Caco-2 (cell line): Measurements from ENCODE around the gene CDH11. TPM values are rescaled to one million over a fixed set of nuclear protein-coding genes. Genes with fewer than 3 reads are reported as not detected.

ENCODE experiments used
- BruUV-seq: library from RNA; stranded (reverse); fragments of 400-500 nt; replicated peaks from 2 replicates; lab custom pipeline; 2021; lab: Mats Ljungman, UMichigan
- CTCF ChIA-PET: fragments of 300-600 bp; sonication (Branson Sonifier 250); formaldehyde crosslinking; loops from one replicate; lab custom pipeline; 2022; ENCODE audit warnings: antibody characterized with exemption; lab: Charles Lee
- POLR2A ChIA-PET: fragments of 300-600 bp; sonication (Branson Sonifier 250); formaldehyde crosslinking; loops from one replicate; lab custom pipeline; 2022; ENCODE audit warnings: antibody characterized with exemption; lab: Charles Lee
- DNase-seq, 2 experiments: peaks; one replicate each; pipeline versions ENCODE4 v3.0.0 to v3.0.0-alpha.2; 2020 to 2022
- H3K27me3 ChIP-seq: replicated peaks from 2 replicates; pipeline ENCODE4 v1.6.0; 2011; ENCODE audit warnings: low read length; ENCODE audit not compliant: control insufficient read depth, insufficient read depth
- H3K36me3 ChIP-seq: 2 replicates; pipeline ENCODE4 v1.5.1; 2011; ENCODE audit warnings: low read length; ENCODE audit not compliant: control insufficient read depth, insufficient read depth
- H3K4me1 ChIP-seq: fragments of 250-450 bp; sonication (Bioruptor Pico); 2 replicates; pipeline ENCODE4 v1.5.1; 2020; ENCODE audit warnings: mild to moderate bottlenecking
- H3K4me3 ChIP-seq: 2 replicates; pipeline ENCODE4 v1.5.1; 2011; ENCODE audit warnings: low read depth, mild to moderate bottlenecking, control low read depth, low read length
- H3K9me3 ChIP-seq: fragments of 250-450 bp; sonication (Bioruptor Pico); 2 replicates; pipeline ENCODE4 v1.5.1; 2020; ENCODE audit warnings: mild to moderate bottlenecking, moderate library complexity
- H3K27ac Mint-ChIP-seq: one replicate; pipeline ENCODE4 v1.8.0; 2022; ENCODE audit warnings: mixed read lengths; ENCODE audit not compliant: unreplicated experiment
- H3K27me3 Mint-ChIP-seq: one replicate; pipeline ENCODE4 v1.8.0; 2022; ENCODE audit warnings: mixed read lengths; ENCODE audit not compliant: insufficient read depth, unreplicated experiment
- H3K36me3 Mint-ChIP-seq: one replicate; pipeline ENCODE4 v1.8.0; 2022; ENCODE audit warnings: mild to moderate bottlenecking, mixed read lengths; ENCODE audit not compliant: insufficient read depth, unreplicated experiment
- H3K4me1 Mint-ChIP-seq: one replicate; pipeline ENCODE4 v1.8.0; 2022; ENCODE audit warnings: low read depth, mixed read lengths; ENCODE audit not compliant: unreplicated experiment
- H3K4me3 Mint-ChIP-seq: one replicate; pipeline ENCODE4 v1.8.0; 2022; ENCODE audit warnings: mild to moderate bottlenecking, moderate library complexity, mixed read lengths; ENCODE audit not compliant: unreplicated experiment
- H3K9me3 Mint-ChIP-seq: one replicate; pipeline ENCODE4 v1.8.0; 2022; ENCODE audit warnings: mixed read lengths; ENCODE audit not compliant: unreplicated experiment
- intact Hi-C: fragments of 100-400 bp; cut with micrococcal nuclease; formaldehyde crosslinking; loops from one replicate; pipeline ENCODE4 v1.10.0; 2022; ENCODE audit not compliant: unreplicated experiment
- total RNA-seq: library from RNA; stranded (reverse); gene quantifications from 2 replicates; pipeline ENCODE4 v1.2.3, GENCODE V29; 2022
- TF ChIP-seq, protein P1 (sequence below), 2 experiments: fragments of 200-600 bp in 1 of 2; IDR thresholded peaks; 1 replicate in 1 of 2; 2 replicates in 1 of 2; pipeline versions ENCODE4 v1.5.1 to v1.8.0; 2011 to 2022; ENCODE audit warnings: antibody characterized with exemption in 1 of 2, control low read depth in 1 of 2, inconsistent platforms in 1 of 2, low read depth in 1 of 2, low read length in 1 of 2, mild to moderate bottlenecking in 1 of 2, moderate library complexity in 1 of 2; ENCODE audit not compliant: insufficient read depth in 1 of 2, severe bottlenecking in 1 of 2, unreplicated experiment in 1 of 2

CDH11 gene
- total RNA-seq, 1 experiment from 2014 or later = not detected

DNA sequence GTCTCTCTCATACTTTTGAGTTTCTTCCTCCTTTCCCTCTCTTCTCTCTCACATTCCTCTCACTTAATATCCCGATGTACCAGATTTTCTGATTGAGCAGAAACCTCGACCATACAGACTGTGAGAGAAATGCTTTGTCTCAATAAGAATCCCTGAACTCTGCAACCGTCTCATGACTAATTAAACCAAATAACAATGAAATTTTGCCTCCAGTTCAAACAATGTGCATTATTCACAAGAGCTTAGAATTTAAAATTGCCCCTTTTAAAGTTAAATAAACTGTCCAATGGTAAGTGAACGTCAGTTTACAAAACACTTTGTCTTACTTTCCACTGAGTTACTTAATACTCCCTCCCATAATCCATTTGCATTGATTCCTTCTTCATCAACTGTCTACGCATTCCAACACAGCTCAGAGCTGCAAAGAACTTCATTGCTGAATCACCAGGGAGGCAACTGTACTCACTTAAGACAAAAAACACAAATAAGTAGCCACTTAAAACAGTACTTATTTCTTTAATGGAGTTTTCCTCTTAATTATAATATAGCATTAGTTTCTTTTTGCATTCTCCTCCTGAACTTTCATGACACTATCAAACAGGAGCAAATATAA, 4.9 kb downstream of the CDH11 start:
- no peak overlapping the region for H3K4me3 Mint-ChIP-seq
- CTCF ChIA-PET = no interaction called here
- H3K9me3 ChIP-seq = no peaks in the 10 kb centered on the region
- H3K4me1 Mint-ChIP-seq = no peaks in the 10 kb centered on the region
- peaks cover 6% of the 10 kb centered on the region; the same call in 1 of the 2 replicates for H3K4me1 ChIP-seq
- intact Hi-C loops = no loop called here
- no peaks in the 10 kb centered on the region for H3K36me3 Mint-ChIP-seq
- no peak overlapping the region for H3K4me3 ChIP-seq
- POLR2A ChIA-PET = no interaction called here
- H3K27ac Mint-ChIP-seq = no peak overlapping the region
- TF ChIP-seq, protein P1, sequence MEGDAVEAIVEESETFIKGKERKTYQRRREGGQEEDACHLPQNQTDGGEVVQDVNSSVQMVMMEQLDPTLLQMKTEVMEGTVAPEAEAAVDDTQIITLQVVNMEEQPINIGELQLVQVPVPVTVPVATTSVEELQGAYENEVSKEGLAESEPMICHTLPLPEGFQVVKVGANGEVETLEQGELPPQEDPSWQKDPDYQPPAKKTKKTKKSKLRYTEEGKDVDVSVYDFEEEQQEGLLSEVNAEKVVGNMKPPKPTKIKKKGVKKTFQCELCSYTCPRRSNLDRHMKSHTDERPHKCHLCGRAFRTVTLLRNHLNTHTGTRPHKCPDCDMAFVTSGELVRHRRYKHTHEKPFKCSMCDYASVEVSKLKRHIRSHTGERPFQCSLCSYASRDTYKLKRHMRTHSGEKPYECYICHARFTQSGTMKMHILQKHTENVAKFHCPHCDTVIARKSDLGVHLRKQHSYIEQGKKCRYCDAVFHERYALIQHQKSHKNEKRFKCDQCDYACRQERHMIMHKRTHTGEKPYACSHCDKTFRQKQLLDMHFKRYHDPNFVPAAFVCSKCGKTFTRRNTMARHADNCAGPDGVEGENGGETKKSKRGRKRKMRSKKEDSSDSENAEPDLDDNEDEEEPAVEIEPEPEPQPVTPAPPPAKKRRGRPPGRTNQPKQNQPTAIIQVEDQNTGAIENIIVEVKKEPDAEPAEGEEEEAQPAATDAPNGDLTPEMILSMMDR (IDR thresholded peaks at IDR 0.05; ENCODE audit: insufficient read depth in 1 of 2, low read depth in 1 of 2, low read length in 1 of 2, severe bottlenecking in 1 of 2, unreplicated experiment in 1 of 2) = no peak
- H3K36me3 ChIP-seq = no peaks in the 10 kb centered on the region
- peaks cover 25% of the 10 kb centered on the region for H3K27me3 Mint-ChIP-seq
- no TSS peak for BruUV-seq
- no peaks in the 10 kb centered on the region; the same call in 1 of the 2 replicates for H3K27me3 ChIP-seq
- DNase-seq = no peak
- no peaks in the 10 kb centered on the region for H3K9me3 Mint-ChIP-seq

DNA sequence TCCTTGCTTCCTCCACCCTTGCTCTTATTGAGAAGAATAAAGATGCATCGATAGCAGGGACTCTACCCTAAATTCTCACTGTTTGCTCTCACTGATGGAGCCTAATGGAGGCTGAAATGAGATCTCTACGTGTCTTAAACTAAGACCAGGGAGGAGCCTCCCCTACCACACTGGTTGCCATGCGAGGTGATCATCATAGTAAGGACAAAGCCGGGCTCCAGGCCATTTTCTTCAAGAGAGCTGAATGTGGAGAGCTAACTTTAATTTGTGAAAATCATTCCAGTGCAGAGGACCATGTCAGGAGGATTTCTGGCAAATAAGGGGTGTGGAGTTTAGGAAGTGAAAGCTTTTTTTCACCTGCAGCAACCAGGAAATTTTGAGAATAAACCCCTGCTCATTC, 5.6 kb downstream of the CDH11 start:
- H3K36me3 Mint-ChIP-seq = no peaks in the 10 kb centered on the region
- no peak overlapping the region for H3K27ac Mint-ChIP-seq
- H3K4me3 Mint-ChIP-seq = no peak overlapping the region
- Histone ChIP-seq H3K4me3 (no peak overlapping the region), H3K36me3 (no peaks in the 10 kb centered on the region), H3K27me3 (no peaks in the 10 kb centered on the region; the same call in 1 of the 2 replicates), H3K9me3 (no peaks in the 10 kb centered on the region), H3K4me1 (peaks cover 5% of the 10 kb centered on the region; the same call in 1 of the 2 replicates)
- ChIA-PET POLR2A (no interaction called here), CTCF (no interaction called here)
- H3K27me3 Mint-ChIP-seq = peaks cover 22% of the 10 kb centered on the region
- H3K9me3 Mint-ChIP-seq = no peaks in the 10 kb centered on the region
- H3K4me1 Mint-ChIP-seq = no peaks in the 10 kb centered on the region
- TF ChIP-seq, protein P1 (IDR thresholded peaks at IDR 0.05; ENCODE audit: insufficient read depth in 1 of 2, low read depth in 1 of 2, low read length in 1 of 2, severe bottlenecking in 1 of 2, unreplicated experiment in 1 of 2) = no peak
- BruUV-seq = no TSS peak
- DNase-seq = no peak
- intact Hi-C loops = no loop called here

DNA sequence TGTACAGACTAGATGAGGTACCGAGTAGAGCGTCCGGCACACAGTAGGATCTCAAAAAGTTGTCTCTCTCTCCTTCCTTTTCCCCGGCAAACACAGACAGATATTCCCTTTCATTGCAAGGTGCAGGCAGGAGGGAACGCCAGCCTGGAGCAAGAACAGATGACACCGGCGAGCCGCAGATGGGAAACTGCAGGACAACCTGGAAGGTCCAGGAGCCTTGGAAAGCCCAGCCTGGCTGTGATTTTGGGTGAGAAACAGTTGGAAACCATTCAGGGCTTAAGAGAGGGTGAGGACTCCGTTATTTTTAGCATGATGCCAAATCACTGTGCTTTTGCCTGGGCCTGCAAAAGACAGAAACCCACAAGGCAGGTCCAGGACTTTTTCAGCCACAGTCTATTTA, 7.3 kb downstream of the CDH11 start:
- Mint-ChIP-seq H3K4me3 (no peak overlapping the region), H3K27me3 (peaks cover 12% of the 10 kb centered on the region), H3K4me1 (no peaks in the 10 kb centered on the region), H3K27ac (no peak overlapping the region), H3K36me3 (no peaks in the 10 kb centered on the region), H3K9me3 (no peaks in the 10 kb centered on the region)
- Histone ChIP-seq H3K4me1 (no peaks in the 10 kb centered on the region), H3K27me3 (no peaks in the 10 kb centered on the region), H3K9me3 (no peaks in the 10 kb centered on the region), H3K36me3 (no peaks in the 10 kb centered on the region), H3K4me3 (no peak overlapping the region)
- ChIA-PET CTCF (no interaction called here), POLR2A (no interaction called here)
- intact Hi-C loops = no loop called here
- no TSS peak for BruUV-seq
- TF ChIP-seq, protein P1 (IDR thresholded peaks at IDR 0.05; ENCODE audit: insufficient read depth in 1 of 2, low read depth in 1 of 2, low read length in 1 of 2, severe bottlenecking in 1 of 2, unreplicated experiment in 1 of 2) = no peak
- no peak for DNase-seq
